ENCODE results near the gene GNL3. TPM values are rescaled to one million over a fixed set of nuclear protein-coding genes. Genes with fewer than 3 reads are reported as not detected.

GNL3 gene
- total RNA-seq, 1 donor from 2014 or later: 71.6 TPM

- no peak for DNase-seq (ENCODE audit: low read depth in 2 of 2)
These were observed 2.4 kb downstream of the GNL3 start for GRCh38 chr3:52688266-52688665.

- DNase-seq (ENCODE audit: low read depth in 2 of 2): no peak
These were observed 3.3 kb downstream of the GNL3 start for GRCh38 chr3:52689151-52689550.

GRCh38 chr3:52690560-52690959 lies 4.7 kb downstream of the GNL3 start:
- DNase-seq (ENCODE audit: low read depth in 2 of 2): no peak

GRCh38 chr3:52693071-52693470 lies 7.2 kb downstream of the GNL3 start:
- no peak for DNase-seq (ENCODE audit: low read depth in 2 of 2)

GRCh38 chr3:52694528-52695189 lies 8.8 kb downstream of the GNL3 start:
- peak in 1 of 2 donors; percentile 20 for DNase-seq (ENCODE audit: low read depth in 2 of 2)

- DNase-seq (ENCODE audit: low read depth in 2 of 2): no peak
These were observed 10.2 kb downstream of the GNL3 start for GRCh38 chr3:52695798-52696671.

- peak in 1 of 2 donors; percentile 11 for DNase-seq (ENCODE audit: low read depth in 2 of 2)
These were observed 11.2 kb downstream of the GNL3 start for GRCh38 chr3:52696830-52697631.

- no peak for DNase-seq (ENCODE audit: low read depth in 2 of 2)
These were observed 11.8 kb downstream of the GNL3 start for GRCh38 chr3:52697632-52697965.

- no peak for DNase-seq (ENCODE audit: low read depth in 2 of 2)
These were observed 17.5 kb downstream of the GNL3 start for GRCh38 chr3:52703341-52703740.

GRCh38 chr3:52704611-52705437 lies 19.0 kb downstream of the GNL3 start:
- DNase-seq (ENCODE audit: low read depth in 2 of 2): peak in 1 of 2 donors; percentile 38

- no peak for DNase-seq (ENCODE audit: low read depth in 2 of 2)
These were observed 19.5 kb downstream of the GNL3 start for GRCh38 chr3:52705438-52705687.

GRCh38 chr3:52705688-52706686 lies 20.2 kb downstream of the GNL3 start, which contains the start of the genes GLT8D1 and SPCS1:
Gene GLT8D1 (minus strand): TSS chr3:52705791. CDS start chr3:52700460, 5,331 bp downstream.
Gene SPCS1 (plus strand): TSS chr3:52706106. CDS start chr3:52706247, 141 bp downstream.
- peak; percentile 53 to 90 for DNase-seq (ENCODE audit: low read depth in 2 of 2)

GRCh38 chr3:52707585-52707984 lies 21.8 kb downstream of the GNL3 start:
- DNase-seq (ENCODE audit: low read depth in 2 of 2): no peak

GRCh38 chr3:52710512-52710911 lies 24.7 kb downstream of the GNL3 start:
- no peak for DNase-seq (ENCODE audit: low read depth in 2 of 2)

GRCh38 chr3:52712291-52713212 lies 26.7 kb downstream of the GNL3 start:
- DNase-seq (ENCODE audit: low read depth in 2 of 2): no peak

GRCh38 chr3:52714335-52715302 lies 28.8 kb downstream of the GNL3 start:
- no peak for DNase-seq (ENCODE audit: low read depth in 2 of 2)

GRCh38 chr3:52715714-52716305 lies 30.0 kb downstream of the GNL3 start:
- no peak for DNase-seq (ENCODE audit: low read depth in 2 of 2)

Measured in dermis microvascular lymphatic vessel endothelial cell (primary cell).